Measurements from ENCODE around the gene REST.
"Not testable (repeated sequence)": the region's sequence is repeated elsewhere in the genome, so short reads cannot be mapped to it uniquely, and the experiment has no call there.

The REST gene

GRCh38 chr4:56907489-56908205 lies at the start of gene REST:
TSS of gene REST (plus strand) at chr4:56907900. CDS start at chr4:56910639, 2,739 bp downstream.
- in situ Hi-C loops (cut with HindIII; ENCODE audit: low sequenced_read_pairs), result no loop called here

- in situ Hi-C loops (cut with HindIII; ENCODE audit: low sequenced_read_pairs), result no loop called here
These were observed 47.9 kb upstream of the REST start for GRCh38 chr4:56859841-56860240.

GRCh38 chr4:56860781-56861180 lies 46.9 kb upstream of the REST start:
- in situ Hi-C loops (cut with HindIII; ENCODE audit: low sequenced_read_pairs), result no loop called here

GRCh38 chr4:56861360-56861759 lies 46.3 kb upstream of the REST start:
- in situ Hi-C loops (cut with HindIII; ENCODE audit: low sequenced_read_pairs), result no loop called here

- in situ Hi-C loops (cut with HindIII; ENCODE audit: low sequenced_read_pairs), result no loop called here
These were observed 44.1 kb upstream of the REST start for GRCh38 chr4:56863441-56864139.

GRCh38 chr4:56870946-56871345 lies 36.8 kb upstream of the REST start:
- in situ Hi-C loops (cut with HindIII; ENCODE audit: low sequenced_read_pairs), result no loop called here

- in situ Hi-C loops (cut with HindIII; ENCODE audit: low sequenced_read_pairs), result no loop called here
These were observed 36.3 kb upstream of the REST start for GRCh38 chr4:56871371-56871866.

- in situ Hi-C loops (cut with HindIII; ENCODE audit: low sequenced_read_pairs), result no loop called here
These were observed 33.5 kb upstream of the REST start for GRCh38 chr4:56874166-56874565.

- in situ Hi-C loops (cut with HindIII; ENCODE audit: low sequenced_read_pairs), result no loop called here
These were observed 32.8 kb upstream of the REST start for GRCh38 chr4:56874923-56875322.

GRCh38 chr4:56876264-56876663 lies 31.4 kb upstream of the REST start:
- in situ Hi-C loops (cut with HindIII; ENCODE audit: low sequenced_read_pairs), result no loop called here

GRCh38 chr4:56879996-56880395 lies 27.7 kb upstream of the REST start:
- in situ Hi-C loops (cut with HindIII; ENCODE audit: low sequenced_read_pairs), result no loop called here

- in situ Hi-C loops (cut with HindIII; ENCODE audit: low sequenced_read_pairs), result no loop called here
These were observed 27.1 kb upstream of the REST start for GRCh38 chr4:56880572-56880971.

- in situ Hi-C loops (cut with HindIII; ENCODE audit: low sequenced_read_pairs), result not testable (repeated sequence)
These were observed 23.2 kb upstream of the REST start for GRCh38 chr4:56884511-56884910.

GRCh38 chr4:56892691-56893090 lies 15.0 kb upstream of the REST start:
- in situ Hi-C loops (cut with HindIII; ENCODE audit: low sequenced_read_pairs), result no loop called here

- in situ Hi-C loops (cut with HindIII; ENCODE audit: low sequenced_read_pairs), result not testable (repeated sequence)
These were observed 9.9 kb upstream of the REST start for GRCh38 chr4:56897842-56898241.

GRCh38 chr4:56900186-56900585 lies 7.5 kb upstream of the REST start:
- in situ Hi-C loops (cut with HindIII; ENCODE audit: low sequenced_read_pairs), result not testable (repeated sequence)

GRCh38 chr4:56902703-56903102 lies 5.0 kb upstream of the REST start:
- in situ Hi-C loops (cut with HindIII; ENCODE audit: low sequenced_read_pairs), result no loop called here

- in situ Hi-C loops (cut with HindIII; ENCODE audit: low sequenced_read_pairs), result no loop called here
These were observed 1.9 kb upstream of the REST start for GRCh38 chr4:56905796-56906195.

GRCh38 chr4:56906489-56907393 lies 959 bp upstream of the REST start:
- in situ Hi-C loops (cut with HindIII; ENCODE audit: low sequenced_read_pairs), result no loop called here

GRCh38 chr4:56908206-56909085 lies 746 bp downstream of the REST start:
- in situ Hi-C loops (cut with HindIII; ENCODE audit: low sequenced_read_pairs), result no loop called here

Data from DLD1 (cell line).